ENCODE results near the gene HUS1B. TPM values are rescaled to one million over a fixed set of nuclear protein-coding genes. Genes with fewer than 3 reads are reported as not detected.

Gene HUS1B
- total and polyA plus RNA-seq, 9 of the 15 experiments (the other 6 are each of a cell fraction or from before 2014, with no cell fraction given) = 0.16 to 1.4 (median 0.38) TPM; not detected in 1

DNA sequence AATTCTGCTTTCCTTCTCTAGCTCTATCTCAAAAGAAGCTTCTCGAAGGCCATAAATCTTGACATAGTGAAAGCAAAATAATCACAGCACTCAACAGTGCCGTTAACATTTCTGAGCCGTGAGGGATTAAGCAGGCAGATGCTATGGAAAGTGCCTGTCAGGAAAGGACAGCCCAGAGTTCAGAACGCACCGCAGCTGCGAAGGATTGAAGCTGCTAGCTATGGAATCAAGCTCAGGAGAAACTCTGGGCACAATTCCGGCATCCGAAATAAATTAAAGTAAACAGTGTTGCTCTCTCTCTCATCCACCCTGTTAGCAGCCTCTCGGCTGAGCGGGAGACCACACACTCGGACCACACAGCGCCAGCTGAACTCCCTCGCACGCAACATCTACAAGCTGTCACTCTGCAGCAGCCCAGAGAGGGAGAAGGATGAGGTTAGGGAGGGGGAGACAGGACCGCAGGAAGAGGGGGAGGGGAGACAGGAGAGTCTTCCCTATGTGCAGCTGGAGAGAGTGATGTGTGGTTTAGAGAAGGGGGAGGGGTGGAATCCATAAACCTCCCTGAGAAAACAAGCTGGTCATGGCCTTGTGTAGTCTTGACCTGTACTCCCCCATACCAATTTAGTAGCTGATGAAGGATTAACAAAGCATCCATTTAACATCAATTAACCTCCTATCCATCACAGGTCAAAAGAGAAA is 27.0 kb upstream of the HUS1B start (continued):
- TF ChIP-seq SRF (CRISPR knock-in tag; IDR thresholded peaks at IDR 0.05) (no peak), ZNF121 (CRISPR knock-in tag; conservative IDR thresholded peaks at IDR 0.05) (no peak), ZNF347 (CRISPR knock-in tag; IDR thresholded peaks at IDR 0.05; ENCODE audit: low read depth) (no peak), L3MBTL2 (IDR thresholded peaks at IDR 0.05) (0 out of 2 replicates have a peak, but pooled peaks have one; percentile 15), POLR3G (IDR thresholded peaks at IDR 0.05; ENCODE audit: extremely low read depth, insufficient read length, insufficient replicate concordance) (no peak), TEAD1 (CRISPR knock-in tag; IDR thresholded peaks at IDR 0.05) (0 out of 4 replicates have a peak, but pooled peaks of 1 of the 2 experiments have one; percentile 14), HNRNPK (IDR thresholded peaks at IDR 0.05; ENCODE audit: low read depth, low read length, poor library complexity, severe bottlenecking) (no peak), ZNF778 (CRISPR knock-in tag; IDR thresholded peaks at IDR 0.05) (no peak), SMAD4 (CRISPR knock-in tag; conservative IDR thresholded peaks at IDR 0.05) (peak; percentile 39; the same call in 1 of the 2 replicates), PHB2 (IDR thresholded peaks at IDR 0.05; ENCODE audit: low read depth) (no peak), POU5F1 (IDR thresholded peaks at IDR 0.05; ENCODE audit: borderline replicate concordance, low read depth, low read length, partially characterized antibody) (no peak), GABPB1 (CRISPR knock-in tag; IDR thresholded peaks at IDR 0.05) (no peak), DACH1 (IDR thresholded peaks at IDR 0.05; ENCODE audit: partially characterized antibody) (no peak), ZNF24 (IDR thresholded peaks at IDR 0.05) (no peak), TARDBP (IDR thresholded peaks at IDR 0.05) (no peak), PTTG1 (tag; IDR thresholded peaks at IDR 0.05; ENCODE audit: low read depth) (no peak), CBX1 (IDR thresholded peaks at IDR 0.05; ENCODE audit: low read depth) (no peak)
- TF ChIP-seq, protein P1, sequence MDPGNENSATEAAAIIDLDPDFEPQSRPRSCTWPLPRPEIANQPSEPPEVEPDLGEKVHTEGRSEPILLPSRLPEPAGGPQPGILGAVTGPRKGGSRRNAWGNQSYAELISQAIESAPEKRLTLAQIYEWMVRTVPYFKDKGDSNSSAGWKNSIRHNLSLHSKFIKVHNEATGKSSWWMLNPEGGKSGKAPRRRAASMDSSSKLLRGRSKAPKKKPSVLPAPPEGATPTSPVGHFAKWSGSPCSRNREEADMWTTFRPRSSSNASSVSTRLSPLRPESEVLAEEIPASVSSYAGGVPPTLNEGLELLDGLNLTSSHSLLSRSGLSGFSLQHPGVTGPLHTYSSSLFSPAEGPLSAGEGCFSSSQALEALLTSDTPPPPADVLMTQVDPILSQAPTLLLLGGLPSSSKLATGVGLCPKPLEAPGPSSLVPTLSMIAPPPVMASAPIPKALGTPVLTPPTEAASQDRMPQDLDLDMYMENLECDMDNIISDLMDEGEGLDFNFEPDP (CRISPR knock-in tag; IDR thresholded peaks at IDR 0.05) = no peak
- TF ChIP-seq, protein P2, sequence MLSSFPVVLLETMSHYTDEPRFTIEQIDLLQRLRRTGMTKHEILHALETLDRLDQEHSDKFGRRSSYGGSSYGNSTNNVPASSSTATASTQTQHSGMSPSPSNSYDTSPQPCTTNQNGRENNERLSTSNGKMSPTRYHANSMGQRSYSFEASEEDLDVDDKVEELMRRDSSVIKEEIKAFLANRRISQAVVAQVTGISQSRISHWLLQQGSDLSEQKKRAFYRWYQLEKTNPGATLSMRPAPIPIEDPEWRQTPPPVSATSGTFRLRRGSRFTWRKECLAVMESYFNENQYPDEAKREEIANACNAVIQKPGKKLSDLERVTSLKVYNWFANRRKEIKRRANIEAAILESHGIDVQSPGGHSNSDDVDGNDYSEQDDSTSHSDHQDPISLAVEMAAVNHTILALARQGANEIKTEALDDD (IDR thresholded peaks at IDR 0.05) = peak; percentile 43; the same call in 1 of the 2 replicates
- TF ChIP-seq, protein P3, sequence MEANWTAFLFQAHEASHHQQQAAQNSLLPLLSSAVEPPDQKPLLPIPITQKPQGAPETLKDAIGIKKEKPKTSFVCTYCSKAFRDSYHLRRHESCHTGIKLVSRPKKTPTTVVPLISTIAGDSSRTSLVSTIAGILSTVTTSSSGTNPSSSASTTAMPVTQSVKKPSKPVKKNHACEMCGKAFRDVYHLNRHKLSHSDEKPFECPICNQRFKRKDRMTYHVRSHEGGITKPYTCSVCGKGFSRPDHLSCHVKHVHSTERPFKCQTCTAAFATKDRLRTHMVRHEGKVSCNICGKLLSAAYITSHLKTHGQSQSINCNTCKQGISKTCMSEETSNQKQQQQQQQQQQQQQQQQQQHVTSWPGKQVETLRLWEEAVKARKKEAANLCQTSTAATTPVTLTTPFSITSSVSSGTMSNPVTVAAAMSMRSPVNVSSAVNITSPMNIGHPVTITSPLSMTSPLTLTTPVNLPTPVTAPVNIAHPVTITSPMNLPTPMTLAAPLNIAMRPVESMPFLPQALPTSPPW (CRISPR knock-in tag; IDR thresholded peaks at IDR 0.05) = peak; percentile 76
- TF ChIP-seq, protein P4, sequence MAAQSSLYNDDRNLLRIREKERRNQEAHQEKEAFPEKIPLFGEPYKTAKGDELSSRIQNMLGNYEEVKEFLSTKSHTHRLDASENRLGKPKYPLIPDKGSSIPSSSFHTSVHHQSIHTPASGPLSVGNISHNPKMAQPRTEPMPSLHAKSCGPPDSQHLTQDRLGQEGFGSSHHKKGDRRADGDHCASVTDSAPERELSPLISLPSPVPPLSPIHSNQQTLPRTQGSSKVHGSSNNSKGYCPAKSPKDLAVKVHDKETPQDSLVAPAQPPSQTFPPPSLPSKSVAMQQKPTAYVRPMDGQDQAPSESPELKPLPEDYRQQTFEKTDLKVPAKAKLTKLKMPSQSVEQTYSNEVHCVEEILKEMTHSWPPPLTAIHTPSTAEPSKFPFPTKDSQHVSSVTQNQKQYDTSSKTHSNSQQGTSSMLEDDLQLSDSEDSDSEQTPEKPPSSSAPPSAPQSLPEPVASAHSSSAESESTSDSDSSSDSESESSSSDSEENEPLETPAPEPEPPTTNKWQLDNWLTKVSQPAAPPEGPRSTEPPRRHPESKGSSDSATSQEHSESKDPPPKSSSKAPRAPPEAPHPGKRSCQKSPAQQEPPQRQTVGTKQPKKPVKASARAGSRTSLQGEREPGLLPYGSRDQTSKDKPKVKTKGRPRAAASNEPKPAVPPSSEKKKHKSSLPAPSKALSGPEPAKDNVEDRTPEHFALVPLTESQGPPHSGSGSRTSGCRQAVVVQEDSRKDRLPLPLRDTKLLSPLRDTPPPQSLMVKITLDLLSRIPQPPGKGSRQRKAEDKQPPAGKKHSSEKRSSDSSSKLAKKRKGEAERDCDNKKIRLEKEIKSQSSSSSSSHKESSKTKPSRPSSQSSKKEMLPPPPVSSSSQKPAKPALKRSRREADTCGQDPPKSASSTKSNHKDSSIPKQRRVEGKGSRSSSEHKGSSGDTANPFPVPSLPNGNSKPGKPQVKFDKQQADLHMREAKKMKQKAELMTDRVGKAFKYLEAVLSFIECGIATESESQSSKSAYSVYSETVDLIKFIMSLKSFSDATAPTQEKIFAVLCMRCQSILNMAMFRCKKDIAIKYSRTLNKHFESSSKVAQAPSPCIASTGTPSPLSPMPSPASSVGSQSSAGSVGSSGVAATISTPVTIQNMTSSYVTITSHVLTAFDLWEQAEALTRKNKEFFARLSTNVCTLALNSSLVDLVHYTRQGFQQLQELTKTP (IDR thresholded peaks at IDR 0.05; ENCODE audit: low read depth in 1 of 2, partially characterized antibody in 2 of 2) = peak in 1 of 2 experiments; percentile 24
